DND-41 (cell line): ENCODE data around the gene ITM2B.

Experiments used
- EZH2 ChIP-seq: IDR thresholded peaks from 3 replicates; pipeline ENCODE4 v1.6.1; 2012; ENCODE audit warnings: borderline replicate concordance, low read depth, mild to moderate bottlenecking, moderate library complexity, low read length, inconsistent platforms; ENCODE audit not compliant: severe bottlenecking
- TF ChIP-seq, protein P1 (sequence below): IDR thresholded peaks from 2 replicates; pipeline ENCODE4 v1.5.1; 2012; ENCODE audit warnings: borderline replicate concordance, low read length, moderate library complexity, mild to moderate bottlenecking; ENCODE audit not compliant: poor library complexity, severe bottlenecking; ENCODE audit errors: extremely low read depth

DNA sequence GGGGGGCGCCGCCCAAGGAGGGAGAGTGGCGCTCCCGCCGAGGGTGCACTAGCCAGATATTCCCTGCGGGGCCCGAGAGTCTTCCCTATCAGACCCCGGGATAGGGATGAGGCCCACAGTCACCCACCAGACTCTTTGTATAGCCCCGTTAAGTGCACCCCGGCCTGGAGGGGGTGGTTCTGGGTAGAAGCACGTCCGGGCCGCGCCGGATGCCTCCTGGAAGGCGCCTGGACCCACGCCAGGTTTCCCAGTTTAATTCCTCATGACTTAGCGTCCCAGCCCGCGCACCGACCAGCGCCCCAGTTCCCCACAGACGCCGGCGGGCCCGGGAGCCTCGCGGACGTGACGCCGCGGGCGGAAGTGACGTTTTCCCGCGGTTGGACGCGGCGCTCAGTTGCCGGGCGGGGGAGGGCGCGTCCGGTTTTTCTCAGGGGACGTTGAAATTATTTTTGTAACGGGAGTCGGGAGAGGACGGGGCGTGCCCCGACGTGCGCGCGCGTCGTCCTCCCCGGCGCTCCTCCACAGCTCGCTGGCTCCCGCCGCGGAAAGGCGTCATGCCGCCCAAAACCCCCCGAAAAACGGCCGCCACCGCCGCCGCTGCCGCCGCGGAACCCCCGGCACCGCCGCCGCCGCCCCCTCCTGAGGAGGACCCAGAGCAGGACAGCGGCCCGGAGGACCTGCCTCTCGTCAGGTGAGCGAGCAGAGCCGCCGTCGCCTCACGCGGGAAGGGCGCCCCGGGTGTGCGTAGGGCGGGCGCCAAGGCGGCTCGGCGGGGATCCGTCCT is 70.5 kb downstream of the ITM2B start, which contains the start of gene RB1:
- TF ChIP-seq, protein P1, sequence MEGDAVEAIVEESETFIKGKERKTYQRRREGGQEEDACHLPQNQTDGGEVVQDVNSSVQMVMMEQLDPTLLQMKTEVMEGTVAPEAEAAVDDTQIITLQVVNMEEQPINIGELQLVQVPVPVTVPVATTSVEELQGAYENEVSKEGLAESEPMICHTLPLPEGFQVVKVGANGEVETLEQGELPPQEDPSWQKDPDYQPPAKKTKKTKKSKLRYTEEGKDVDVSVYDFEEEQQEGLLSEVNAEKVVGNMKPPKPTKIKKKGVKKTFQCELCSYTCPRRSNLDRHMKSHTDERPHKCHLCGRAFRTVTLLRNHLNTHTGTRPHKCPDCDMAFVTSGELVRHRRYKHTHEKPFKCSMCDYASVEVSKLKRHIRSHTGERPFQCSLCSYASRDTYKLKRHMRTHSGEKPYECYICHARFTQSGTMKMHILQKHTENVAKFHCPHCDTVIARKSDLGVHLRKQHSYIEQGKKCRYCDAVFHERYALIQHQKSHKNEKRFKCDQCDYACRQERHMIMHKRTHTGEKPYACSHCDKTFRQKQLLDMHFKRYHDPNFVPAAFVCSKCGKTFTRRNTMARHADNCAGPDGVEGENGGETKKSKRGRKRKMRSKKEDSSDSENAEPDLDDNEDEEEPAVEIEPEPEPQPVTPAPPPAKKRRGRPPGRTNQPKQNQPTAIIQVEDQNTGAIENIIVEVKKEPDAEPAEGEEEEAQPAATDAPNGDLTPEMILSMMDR, result peak; percentile 22
- no peak for TF ChIP-seq EZH2
